GDM1 (cell line): ENCODE measurements around the gene HBB.
"Not testable (repeated sequence)": the region's sequence is repeated elsewhere in the genome, so short reads cannot be mapped to it uniquely, and the experiment has no call there.

Source experiments
- DNase-seq: peaks from one replicate; lab custom pipeline; 2025; lab: John Stamatoyannopoulos, UW

HBB gene

DNA sequence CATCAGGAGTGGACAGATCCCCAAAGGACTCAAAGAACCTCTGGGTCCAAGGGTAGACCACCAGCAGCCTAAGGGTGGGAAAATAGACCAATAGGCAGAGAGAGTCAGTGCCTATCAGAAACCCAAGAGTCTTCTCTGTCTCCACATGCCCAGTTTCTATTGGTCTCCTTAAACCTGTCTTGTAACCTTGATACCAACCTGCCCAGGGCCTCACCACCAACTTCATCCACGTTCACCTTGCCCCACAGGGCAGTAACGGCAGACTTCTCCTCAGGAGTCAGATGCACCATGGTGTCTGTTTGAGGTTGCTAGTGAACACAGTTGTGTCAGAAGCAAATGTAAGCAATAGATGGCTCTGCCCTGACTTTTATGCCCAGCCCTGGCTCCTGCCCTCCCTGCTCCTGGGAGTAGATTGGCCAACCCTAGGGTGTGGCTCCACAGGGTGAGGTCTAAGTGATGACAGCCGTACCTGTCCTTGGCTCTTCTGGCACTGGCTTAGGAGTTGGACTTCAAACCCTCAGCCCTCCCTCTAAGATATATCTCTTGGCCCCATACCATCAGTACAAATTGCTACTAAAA, at the start of gene HBB:
Gene HBB (minus strand): TSS at position 340 of the 579 bp plus-strand sequence. CDS start 50 bp downstream, at position 290.
- DNase-seq: no peak

DNA sequence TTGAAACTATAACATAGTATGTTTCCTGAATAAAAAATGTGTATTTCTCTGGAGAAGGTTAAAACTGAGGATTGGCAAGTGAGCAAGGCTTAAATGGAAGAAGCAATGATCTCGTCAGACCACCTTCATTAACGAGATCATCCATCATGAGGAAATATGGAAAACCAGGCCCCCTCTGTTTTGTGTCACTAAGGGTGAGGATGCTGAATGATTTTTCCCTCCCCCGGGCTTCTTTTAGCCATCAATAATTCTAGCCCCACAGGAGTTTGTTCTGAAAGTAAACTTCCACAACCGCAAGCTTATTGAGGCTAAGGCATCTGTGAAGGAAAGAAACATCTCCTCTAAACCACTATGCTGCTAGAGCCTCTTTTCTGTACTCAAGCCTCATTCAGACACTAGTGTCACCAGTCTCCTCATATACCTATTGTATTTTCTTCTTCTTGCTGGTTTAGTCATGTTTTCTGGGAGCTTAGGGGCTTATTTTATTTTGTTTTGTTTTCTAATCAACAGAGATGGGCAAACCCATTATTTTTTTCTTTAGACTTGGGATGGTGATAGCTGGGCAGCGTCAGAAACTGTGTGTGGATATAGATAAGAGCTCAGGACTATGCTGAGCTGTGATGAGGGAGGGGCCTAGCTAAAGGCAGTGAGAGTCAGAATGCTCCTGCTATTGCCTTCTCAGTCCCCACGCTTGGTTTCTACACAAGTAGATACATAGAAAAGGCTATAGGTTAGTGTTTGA, 48.7 kb upstream of the HBB start:
- no peak for DNase-seq

DNA sequence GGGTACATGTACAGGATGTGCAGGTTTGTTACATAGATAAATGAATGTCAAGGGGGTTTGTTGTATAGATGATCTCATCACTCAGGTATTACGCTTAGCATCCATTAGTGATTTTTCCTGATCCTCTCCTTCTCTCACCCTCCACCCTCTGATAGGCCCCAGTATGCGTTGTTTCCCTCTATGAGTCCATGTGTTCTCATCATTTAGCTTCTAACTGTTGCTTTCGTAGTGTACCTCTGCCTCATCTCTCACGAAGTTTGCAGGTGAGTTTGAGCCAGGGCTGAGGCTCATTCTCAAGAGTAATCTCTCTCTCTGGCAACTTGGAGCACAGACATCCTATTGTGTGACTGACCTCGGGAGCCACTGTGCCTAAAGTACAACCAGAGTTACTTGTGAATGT, 47.5 kb upstream of the HBB start:
- no peak for DNase-seq

DNA sequence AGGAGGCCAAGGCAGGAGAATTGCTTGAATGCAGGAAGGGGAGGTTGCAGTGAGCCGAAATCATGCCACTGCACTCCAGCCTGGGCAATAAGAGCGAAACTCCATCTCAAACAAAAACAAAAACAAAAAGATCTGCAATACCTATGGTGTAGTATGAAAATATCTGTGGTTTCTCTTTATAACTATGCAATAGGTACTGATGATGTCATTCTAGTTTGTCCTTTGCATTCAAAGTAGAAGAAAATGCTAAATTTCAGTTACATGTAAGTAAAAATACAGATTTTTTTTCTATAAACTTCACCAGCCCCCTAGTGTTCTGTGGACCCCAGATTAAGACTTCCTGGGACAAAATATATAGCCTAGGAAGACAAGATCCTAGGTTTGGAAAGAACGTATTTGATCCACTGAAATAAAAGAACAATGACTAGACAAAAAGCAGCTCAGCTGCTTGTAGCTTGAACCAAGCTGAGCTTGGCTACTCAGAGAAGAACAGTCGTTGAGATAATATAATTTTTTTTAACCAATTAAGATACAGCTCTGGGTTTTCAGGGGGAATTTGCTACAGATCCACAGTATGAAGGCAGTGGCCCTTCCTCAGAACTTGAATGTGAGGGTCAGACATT, 45.6 kb upstream of the HBB start:
- no peak for DNase-seq

GRCh38 chr11:5269715-5270147, 42.9 kb upstream of the HBB start, which contains the start of gene HBE1:
Gene HBE1 (minus strand): TSS chr11:5269945. CDS start chr11:5269890, 55 bp downstream.
- DNase-seq: no peak

- no peak for DNase-seq
Observed at GRCh38 chr11:5267033-5267563, 40.2 kb upstream of the HBB start.

GRCh38 chr11:5266609-5267008, 39.7 kb upstream of the HBB start:
- DNase-seq: no peak

DNA sequence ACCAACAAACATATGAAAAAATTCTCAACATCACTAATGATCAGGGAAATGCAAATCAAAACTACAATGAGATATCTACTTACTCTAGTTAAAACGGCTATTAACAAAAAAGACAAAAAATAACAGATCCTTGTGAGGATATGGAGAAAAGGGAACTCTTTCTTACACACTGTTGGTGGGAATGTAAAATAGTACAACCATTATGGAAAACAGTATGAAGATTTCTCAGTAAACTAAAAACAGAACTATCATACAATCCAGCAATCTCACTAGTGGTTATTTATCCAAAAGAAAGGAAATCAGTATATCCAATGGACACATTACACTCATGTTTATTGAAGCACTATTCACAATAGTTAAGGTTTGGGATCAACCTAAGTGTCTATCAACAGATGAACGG, 39.0 kb upstream of the HBB start:
- DNase-seq: no peak

DNA sequence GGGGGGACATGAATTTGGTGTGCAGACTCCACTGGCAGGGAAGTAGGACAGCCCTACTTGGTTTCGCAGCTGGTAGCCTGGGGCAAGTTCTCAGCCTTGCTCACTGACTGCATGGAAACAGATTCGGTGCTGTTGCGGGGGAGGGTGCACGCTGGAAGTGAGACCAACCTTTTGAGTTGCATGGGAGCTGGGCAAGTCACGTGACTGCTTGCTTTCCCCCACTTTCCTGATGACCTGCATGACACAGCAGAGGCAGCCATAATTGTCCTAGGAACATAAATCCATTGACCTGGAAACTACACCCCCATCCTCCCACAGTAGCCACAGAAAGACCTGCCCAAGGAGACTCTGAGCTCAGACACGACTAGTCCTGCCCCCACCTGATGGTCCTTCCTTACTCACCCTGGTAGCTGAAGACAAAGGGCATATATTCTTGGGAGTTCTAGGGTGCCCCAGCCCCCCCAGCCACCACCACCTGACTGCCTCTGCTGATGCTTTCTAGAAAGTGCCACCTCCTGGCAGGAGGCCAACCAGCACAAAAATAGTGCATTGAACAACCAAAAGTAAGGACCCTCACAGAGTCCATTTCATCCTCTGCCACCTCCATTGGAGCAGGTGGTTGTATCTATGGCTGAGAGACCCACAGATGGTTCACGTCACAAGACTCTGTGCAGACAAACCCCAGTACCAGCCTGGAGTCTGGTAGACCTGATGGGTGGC, 31.8 kb upstream of the HBB start:
- DNase-seq: no peak

DNA sequence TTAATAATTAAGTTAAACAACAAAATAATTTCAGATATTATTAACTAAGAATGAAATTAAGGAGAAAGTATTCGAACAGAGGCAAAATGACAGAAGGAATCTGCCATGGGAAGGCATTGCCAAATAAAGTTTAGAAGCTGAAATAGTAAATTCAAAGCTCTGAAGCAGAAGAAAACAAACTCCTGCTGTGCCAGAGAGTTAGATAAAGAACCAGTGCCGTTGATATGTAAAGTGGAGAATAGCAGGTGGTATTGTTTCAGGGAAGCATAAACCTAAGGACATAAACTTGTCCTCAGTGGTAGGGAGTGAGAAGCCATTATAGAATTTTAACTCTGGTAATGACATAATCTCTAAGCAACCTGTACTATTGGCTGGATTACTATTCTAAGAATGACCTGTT, 30.4 kb upstream of the HBB start:
- DNase-seq: no peak

DNA sequence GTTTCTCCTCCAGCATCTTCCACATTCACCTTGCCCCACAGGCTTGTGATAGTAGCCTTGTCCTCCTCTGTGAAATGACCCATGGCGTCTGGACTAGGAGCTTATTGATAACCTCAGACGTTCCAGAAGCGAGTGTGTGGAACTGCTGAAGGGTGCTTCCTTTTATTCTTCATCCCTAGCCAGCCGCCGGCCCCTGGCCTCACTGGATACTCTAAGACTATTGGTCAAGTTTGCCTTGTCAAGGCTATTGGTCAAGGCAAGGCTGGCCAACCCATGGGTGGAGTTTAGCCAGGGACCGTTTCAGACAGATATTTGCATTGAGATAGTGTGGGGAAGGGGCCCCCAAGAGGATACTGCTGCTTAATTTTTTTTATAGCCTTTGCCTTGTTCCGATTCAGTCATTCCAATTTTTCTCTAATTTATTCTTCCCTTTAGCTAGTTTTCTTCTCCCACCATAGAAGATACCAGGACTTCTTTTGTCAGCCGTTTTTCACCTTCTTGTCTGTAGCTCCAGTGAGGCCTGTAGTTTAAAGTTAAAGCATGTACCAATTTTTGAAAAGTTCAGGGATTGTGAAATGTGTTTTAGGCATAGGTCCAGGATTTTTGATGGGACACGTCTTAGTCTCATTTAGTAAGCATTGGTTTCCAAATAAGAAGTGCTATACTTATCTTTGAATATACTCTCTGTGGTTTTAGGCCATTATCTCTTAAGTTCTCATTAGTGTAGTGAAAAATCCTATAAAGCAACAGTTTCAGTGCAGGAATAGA, 28.0 kb upstream of the HBB start, which contains the start of gene HBG2:
Gene HBG2 (minus strand): TSS at position 136 of the 768 bp plus-strand sequence. CDS start 53 bp downstream, at position 83.
- DNase-seq: not testable (repeated sequence)

DNA sequence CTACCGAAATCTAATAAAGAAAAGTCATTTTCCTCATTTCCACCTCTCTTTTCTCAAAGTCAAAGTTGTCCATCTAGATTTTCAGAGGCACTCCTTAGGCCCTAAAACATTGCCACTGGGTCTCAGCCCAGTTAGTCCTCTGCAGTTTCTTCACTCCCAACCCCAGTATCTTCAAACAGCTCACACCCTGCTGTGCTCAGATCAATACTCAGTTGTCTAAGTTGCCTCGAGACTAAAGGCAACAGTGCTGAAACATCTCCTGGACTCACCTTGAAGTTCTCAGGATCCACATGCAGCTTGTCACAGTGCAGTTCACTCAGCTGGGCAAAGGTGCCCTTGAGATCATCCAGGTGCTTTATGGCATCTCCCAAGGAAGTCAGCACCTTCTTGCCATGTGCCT, 27.2 kb upstream of the HBB start:
- DNase-seq: not testable (repeated sequence)

- DNase-seq: not testable (repeated sequence)
Observed at GRCh38 chr11:5253440-5253839, 26.6 kb upstream of the HBB start.

- no peak for DNase-seq
Observed at GRCh38 chr11:5252919-5253265, 26.0 kb upstream of the HBB start.

GRCh38 chr11:5252192-5252918, 25.5 kb upstream of the HBB start:
- DNase-seq: no peak

GRCh38 chr11:5251746-5252145, 24.9 kb upstream of the HBB start:
- no peak for DNase-seq

GRCh38 chr11:5250543-5251204, 23.8 kb upstream of the HBB start:
- DNase-seq: no peak

DNA sequence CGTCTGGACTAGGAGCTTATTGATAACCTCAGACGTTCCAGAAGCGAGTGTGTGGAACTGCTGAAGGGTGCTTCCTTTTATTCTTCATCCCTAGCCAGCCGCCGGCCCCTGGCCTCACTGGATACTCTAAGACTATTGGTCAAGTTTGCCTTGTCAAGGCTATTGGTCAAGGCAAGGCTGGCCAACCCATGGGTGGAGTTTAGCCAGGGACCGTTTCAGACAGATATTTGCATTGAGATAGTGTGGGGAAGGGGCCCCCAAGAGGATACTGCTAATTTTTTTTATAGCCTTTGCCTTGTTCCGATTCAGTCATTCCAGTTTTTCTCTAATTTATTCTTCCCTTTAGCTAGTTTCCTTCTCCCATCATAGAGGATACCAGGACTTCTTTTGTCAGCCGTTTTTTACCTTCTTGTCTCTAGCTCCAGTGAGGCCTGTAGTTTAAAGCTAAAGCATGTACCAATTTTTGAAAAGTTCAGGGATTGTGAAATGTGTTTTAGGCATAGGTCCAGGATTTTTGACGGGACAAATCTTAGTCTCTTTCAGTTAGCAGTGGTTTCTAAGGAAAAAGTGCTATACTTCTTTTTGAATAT, 23.0 kb upstream of the HBB start, which contains the start of gene HBG1:
Gene HBG1 (minus strand): TSS at position 51 of the 590 bp plus-strand sequence. CDS start 53 bp downstream, outside the sequence.
- DNase-seq: not testable (repeated sequence)

DNA sequence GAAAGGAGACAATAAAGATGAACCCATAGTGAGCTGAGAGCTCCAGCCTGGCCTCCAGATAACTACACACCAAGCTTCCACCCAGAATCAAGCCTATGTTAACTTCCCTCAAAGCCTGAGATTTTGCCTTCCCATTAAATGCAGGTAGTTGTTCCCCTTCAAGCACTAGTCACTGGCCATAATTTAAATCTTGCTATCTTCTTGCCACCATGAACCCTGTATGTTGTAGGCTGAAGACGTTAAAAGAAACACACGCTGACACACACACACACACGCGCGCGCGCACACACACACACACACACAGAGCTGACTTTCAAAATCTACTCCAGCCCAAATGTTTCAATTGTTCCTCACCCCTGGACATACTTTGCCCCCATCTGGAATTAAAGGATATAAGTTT, 21.6 kb upstream of the HBB start:
- DNase-seq: not testable (repeated sequence)
